WTC11 (cell line): ENCODE measurements around the gene TMCO1.
"Not testable (repeated sequence)": the region's sequence is repeated elsewhere in the genome, so short reads cannot be mapped to it uniquely, and the experiment has no call there.

Experiments
- FOXK1 ChIP-seq: sonication (generic); formaldehyde crosslinking; IDR thresholded peaks from 2 replicates; pipeline ENCODE4 v1.8.0; 2022; ENCODE audit warnings: mild to moderate bottlenecking, moderate library complexity, missing genetic modification reagents
- NR2C2 ChIP-seq: sonication (generic); formaldehyde crosslinking; IDR thresholded peaks from 2 replicates; pipeline ENCODE4 v1.8.0; 2022; ENCODE audit warnings: mild to moderate bottlenecking, missing genetic modification reagents
- NR3C1 ChIP-seq: sonication (generic); formaldehyde crosslinking; conservative IDR thresholded peaks from 2 replicates; pipeline ENCODE4 v1.8.1; 2023; ENCODE audit warnings: low read depth, mild to moderate bottlenecking, missing genetic modification reagents
- SMAD3 ChIP-seq: sonication (generic); formaldehyde crosslinking; IDR thresholded peaks from 2 replicates; pipeline ENCODE4 v1.8.0; 2022; ENCODE audit warnings: missing genetic modification reagents, mild to moderate bottlenecking, borderline replicate concordance
- ZNF396 ChIP-seq: fragments of 250-450 bp; sonication (Bioruptor Pico); IDR thresholded peaks from 2 replicates; pipeline ENCODE4 v1.8.0; 2021; ENCODE audit warnings: mild to moderate bottlenecking, moderate library complexity, borderline replicate concordance
- TF ChIP-seq, protein P1 (sequence below): sonication (generic); formaldehyde crosslinking; IDR thresholded peaks from 2 replicates; pipeline ENCODE4 v1.8.1; 2023; ENCODE audit warnings: mild to moderate bottlenecking, missing genetic modification reagents, moderate library complexity
- TF ChIP-seq, protein P2 (sequence below): fragments of 200-600 bp; IDR thresholded peaks from 2 replicates; pipeline ENCODE4 v1.8.0; 2022; ENCODE audit warnings: antibody characterized with exemption
- TF ChIP-seq, protein P3 (sequence below): sonication (generic); formaldehyde crosslinking; IDR thresholded peaks from 2 replicates; pipeline ENCODE4 v1.8.0; 2022; ENCODE audit warnings: mild to moderate bottlenecking, missing genetic modification reagents
- TF ChIP-seq, protein P4 (sequence below): sonication (generic); formaldehyde crosslinking; IDR thresholded peaks from 2 replicates; pipeline ENCODE4 v1.8.1; 2023; ENCODE audit warnings: mild to moderate bottlenecking, missing genetic modification reagents, moderate library complexity
- TF ChIP-seq, protein P5 (sequence below): sonication (generic); formaldehyde crosslinking; IDR thresholded peaks from 2 replicates; pipeline ENCODE4 v1.8.0; 2022; ENCODE audit warnings: mild to moderate bottlenecking, missing genetic modification reagents
- TF ChIP-seq, protein P6 (sequence below): sonication (generic); formaldehyde crosslinking; IDR thresholded peaks from 2 replicates; pipeline ENCODE4 v1.8.1; 2023; ENCODE audit warnings: mild to moderate bottlenecking, missing genetic modification reagents
- TF ChIP-seq, protein P7 (sequence below): sonication (generic); formaldehyde crosslinking; IDR thresholded peaks from 2 replicates; pipeline ENCODE4 v1.8.1; 2022; ENCODE audit warnings: mild to moderate bottlenecking, moderate library complexity, missing genetic modification reagents

DNA sequence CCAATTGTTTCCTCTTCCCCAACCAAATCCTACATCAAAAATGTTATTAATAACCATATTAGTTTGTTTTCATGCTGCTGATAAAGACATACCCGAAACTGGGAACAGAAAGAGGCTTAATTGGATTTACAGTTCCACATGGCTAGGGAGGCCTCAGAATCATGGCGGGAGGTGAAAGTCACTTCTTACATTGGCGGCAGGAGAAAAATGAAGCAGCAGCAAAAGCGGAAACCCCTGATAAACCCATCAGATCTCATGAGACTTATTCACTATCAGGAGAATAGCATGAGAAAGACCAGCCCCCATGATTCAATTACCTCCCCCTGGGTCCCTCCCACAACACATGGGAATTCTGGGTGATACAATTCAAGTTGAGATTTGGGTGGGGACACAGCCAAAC is 87.9 kb downstream of the TMCO1 start:
- TF ChIP-seq, protein P1, sequence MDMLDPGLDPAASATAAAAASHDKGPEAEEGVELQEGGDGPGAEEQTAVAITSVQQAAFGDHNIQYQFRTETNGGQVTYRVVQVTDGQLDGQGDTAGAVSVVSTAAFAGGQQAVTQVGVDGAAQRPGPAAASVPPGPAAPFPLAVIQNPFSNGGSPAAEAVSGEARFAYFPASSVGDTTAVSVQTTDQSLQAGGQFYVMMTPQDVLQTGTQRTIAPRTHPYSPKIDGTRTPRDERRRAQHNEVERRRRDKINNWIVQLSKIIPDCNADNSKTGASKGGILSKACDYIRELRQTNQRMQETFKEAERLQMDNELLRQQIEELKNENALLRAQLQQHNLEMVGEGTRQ (CRISPR knock-in tag), result not testable (repeated sequence)
- TF ChIP-seq, protein P2, sequence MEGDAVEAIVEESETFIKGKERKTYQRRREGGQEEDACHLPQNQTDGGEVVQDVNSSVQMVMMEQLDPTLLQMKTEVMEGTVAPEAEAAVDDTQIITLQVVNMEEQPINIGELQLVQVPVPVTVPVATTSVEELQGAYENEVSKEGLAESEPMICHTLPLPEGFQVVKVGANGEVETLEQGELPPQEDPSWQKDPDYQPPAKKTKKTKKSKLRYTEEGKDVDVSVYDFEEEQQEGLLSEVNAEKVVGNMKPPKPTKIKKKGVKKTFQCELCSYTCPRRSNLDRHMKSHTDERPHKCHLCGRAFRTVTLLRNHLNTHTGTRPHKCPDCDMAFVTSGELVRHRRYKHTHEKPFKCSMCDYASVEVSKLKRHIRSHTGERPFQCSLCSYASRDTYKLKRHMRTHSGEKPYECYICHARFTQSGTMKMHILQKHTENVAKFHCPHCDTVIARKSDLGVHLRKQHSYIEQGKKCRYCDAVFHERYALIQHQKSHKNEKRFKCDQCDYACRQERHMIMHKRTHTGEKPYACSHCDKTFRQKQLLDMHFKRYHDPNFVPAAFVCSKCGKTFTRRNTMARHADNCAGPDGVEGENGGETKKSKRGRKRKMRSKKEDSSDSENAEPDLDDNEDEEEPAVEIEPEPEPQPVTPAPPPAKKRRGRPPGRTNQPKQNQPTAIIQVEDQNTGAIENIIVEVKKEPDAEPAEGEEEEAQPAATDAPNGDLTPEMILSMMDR, result not testable (repeated sequence)
- TF ChIP-seq NR3C1 (CRISPR knock-in tag); ZNF396; NR2C2; FOXK1; SMAD3 (CRISPR knock-in tag): not testable (repeated sequence)
- TF ChIP-seq, protein P3, sequence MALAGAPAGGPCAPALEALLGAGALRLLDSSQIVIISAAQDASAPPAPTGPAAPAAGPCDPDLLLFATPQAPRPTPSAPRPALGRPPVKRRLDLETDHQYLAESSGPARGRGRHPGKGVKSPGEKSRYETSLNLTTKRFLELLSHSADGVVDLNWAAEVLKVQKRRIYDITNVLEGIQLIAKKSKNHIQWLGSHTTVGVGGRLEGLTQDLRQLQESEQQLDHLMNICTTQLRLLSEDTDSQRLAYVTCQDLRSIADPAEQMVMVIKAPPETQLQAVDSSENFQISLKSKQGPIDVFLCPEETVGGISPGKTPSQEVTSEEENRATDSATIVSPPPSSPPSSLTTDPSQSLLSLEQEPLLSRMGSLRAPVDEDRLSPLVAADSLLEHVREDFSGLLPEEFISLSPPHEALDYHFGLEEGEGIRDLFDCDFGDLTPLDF (CRISPR knock-in tag), result not testable (repeated sequence)
- TF ChIP-seq, protein P4, sequence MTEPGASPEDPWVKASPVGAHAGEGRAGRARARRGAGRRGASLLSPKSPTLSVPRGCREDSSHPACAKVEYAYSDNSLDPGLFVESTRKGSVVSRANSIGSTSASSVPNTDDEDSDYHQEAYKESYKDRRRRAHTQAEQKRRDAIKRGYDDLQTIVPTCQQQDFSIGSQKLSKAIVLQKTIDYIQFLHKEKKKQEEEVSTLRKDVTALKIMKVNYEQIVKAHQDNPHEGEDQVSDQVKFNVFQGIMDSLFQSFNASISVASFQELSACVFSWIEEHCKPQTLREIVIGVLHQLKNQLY, result not testable (repeated sequence)
- TF ChIP-seq, protein P5, sequence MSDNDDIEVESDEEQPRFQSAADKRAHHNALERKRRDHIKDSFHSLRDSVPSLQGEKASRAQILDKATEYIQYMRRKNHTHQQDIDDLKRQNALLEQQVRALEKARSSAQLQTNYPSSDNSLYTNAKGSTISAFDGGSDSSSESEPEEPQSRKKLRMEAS (CRISPR knock-in tag), result not testable (repeated sequence)
- TF ChIP-seq, protein P6, sequence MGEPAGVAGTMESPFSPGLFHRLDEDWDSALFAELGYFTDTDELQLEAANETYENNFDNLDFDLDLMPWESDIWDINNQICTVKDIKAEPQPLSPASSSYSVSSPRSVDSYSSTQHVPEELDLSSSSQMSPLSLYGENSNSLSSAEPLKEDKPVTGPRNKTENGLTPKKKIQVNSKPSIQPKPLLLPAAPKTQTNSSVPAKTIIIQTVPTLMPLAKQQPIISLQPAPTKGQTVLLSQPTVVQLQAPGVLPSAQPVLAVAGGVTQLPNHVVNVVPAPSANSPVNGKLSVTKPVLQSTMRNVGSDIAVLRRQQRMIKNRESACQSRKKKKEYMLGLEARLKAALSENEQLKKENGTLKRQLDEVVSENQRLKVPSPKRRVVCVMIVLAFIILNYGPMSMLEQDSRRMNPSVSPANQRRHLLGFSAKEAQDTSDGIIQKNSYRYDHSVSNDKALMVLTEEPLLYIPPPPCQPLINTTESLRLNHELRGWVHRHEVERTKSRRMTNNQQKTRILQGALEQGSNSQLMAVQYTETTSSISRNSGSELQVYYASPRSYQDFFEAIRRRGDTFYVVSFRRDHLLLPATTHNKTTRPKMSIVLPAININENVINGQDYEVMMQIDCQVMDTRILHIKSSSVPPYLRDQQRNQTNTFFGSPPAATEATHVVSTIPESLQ (CRISPR knock-in tag), result not testable (repeated sequence)
- TF ChIP-seq, protein P7, sequence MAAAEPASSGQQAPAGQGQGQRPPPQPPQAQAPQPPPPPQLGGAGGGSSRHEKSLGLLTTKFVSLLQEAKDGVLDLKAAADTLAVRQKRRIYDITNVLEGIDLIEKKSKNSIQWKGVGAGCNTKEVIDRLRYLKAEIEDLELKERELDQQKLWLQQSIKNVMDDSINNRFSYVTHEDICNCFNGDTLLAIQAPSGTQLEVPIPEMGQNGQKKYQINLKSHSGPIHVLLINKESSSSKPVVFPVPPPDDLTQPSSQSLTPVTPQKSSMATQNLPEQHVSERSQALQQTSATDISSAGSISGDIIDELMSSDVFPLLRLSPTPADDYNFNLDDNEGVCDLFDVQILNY (CRISPR knock-in tag), result not testable (repeated sequence)
